Measurements from ENCODE around the gene NACA2.

NACA2 gene

GRCh38 chr17:61543786-61544415 is 47.1 kb downstream of the NACA2 start:
- DNase-seq = no peak

- DNase-seq = no peak
These were observed 49.0 kb downstream of the NACA2 start for GRCh38 chr17:61542027-61542426.

DNA sequence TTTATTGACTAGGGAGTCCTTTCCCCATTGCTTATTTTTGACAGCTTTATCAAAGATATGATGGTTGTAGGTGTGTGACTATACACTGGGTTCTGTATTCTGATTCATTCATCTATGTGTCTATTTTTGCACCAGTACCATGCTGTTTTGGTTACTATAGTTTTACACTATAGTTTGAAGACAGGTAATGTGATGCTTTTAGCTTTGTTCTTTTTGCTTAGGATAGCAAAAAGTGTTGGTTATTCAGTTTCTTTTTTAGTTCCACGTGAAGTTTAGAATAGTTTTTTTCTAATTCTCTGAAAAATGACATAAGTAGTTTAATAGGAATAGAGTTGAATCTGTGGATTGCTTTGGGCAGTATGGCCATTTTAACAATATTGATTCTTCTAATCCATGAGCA is 50.1 kb downstream of the NACA2 start:
- DNase-seq = no peak

Data from NCI-H526 (cell line).